Esophagus muscularis mucosa (tissue), 4 donors: ENCODE results near the gene FAM76B. TPM values are rescaled to one million over a fixed set of nuclear protein-coding genes. Genes with fewer than 3 reads are reported as not detected.

Experiments
- DNase-seq: peaks from one replicate; pipeline ENCODE4 v3.0.0-alpha.2; 2017; ENCODE audit errors: extremely low spot score
- H3K27ac ChIP-seq, 4 donors: fragments of 200-600 bp; sonication (generic); replicated peaks in 1 of 4; 1 replicate in 3 of 4; 2 replicates in 1 of 4; pipeline ENCODE4 v1.5.1; 2016 to 2019; ENCODE audit warnings: mild to moderate bottlenecking in 1 of 4
- H3K27me3 ChIP-seq, 4 donors: fragments of 200-600 bp; sonication (generic); one replicate each; pipeline versions ENCODE4 v1.5.1 to v1.6.0; 2016 to 2019
- H3K36me3 ChIP-seq, 4 donors: fragments of 200-600 bp; sonication (generic); one replicate each; pipeline ENCODE4 v1.5.1; 2016 to 2019
- H3K4me1 ChIP-seq, 4 donors: fragments of 200-600 bp; sonication (generic); one replicate each; pipeline ENCODE4 v1.5.1; 2016 to 2019
- H3K4me3 ChIP-seq, 4 donors: fragments of 200-600 bp; sonication (generic); 1 replicate in 2 of 4; 2 replicates in 2 of 4; pipeline ENCODE4 v1.5.1; 2016 to 2019; ENCODE audit warnings: mild to moderate bottlenecking in 4 of 4, moderate library complexity in 1 of 4
- H3K9me3 ChIP-seq, 4 donors: fragments of 200-600 bp; sonication (generic); 1 replicate in 3 of 4; 2 replicates in 1 of 4; pipeline ENCODE4 v1.5.1; 2016 to 2019
- CTCF ChIP-seq, 3 experiments: fragments of 200-600 bp in 2 of 3; fragments of 450-650 bp in 1 of 3; sonication (generic) in 2 of 3; IDR thresholded peaks; one replicate each; pipeline ENCODE4 v1.5.1; 2017 to 2019; ENCODE audit warnings: antibody characterized with exemption in 3 of 3, mild to moderate bottlenecking in 2 of 3, moderate library complexity in 1 of 3
- EP300 ChIP-seq: sonication (generic); formaldehyde crosslinking; IDR thresholded peaks from one replicate; pipeline ENCODE4 v1.6.1; 2017; ENCODE audit warnings: antibody characterized with exemption
- POLR2A ChIP-seq: fragments of 450-650 bp; IDR thresholded peaks from one replicate; pipeline ENCODE4 v1.6.1; 2017; ENCODE audit warnings: antibody characterized with exemption, moderate library complexity, mild to moderate bottlenecking, low read depth
- POLR2AphosphoS5 ChIP-seq, 2 donors: sonication (generic); formaldehyde crosslinking; IDR thresholded peaks; one replicate each; pipeline ENCODE4 v1.6.1; 2017; ENCODE audit warnings: antibody characterized with exemption in 2 of 2
- WGBS: methylation state at CpG from one replicate; pipeline ENCODE4 v1.1.5; 2018; 5-methylcytosine and 5-hydroxymethylcytosine counted together
- intact Hi-C: fragments of 100-400 bp; cut with DNase I; formaldehyde crosslinking; loops from one replicate; pipeline ENCODE4 v1.15.1; 2023
- total RNA-seq, 4 donors: library from RNA; depleted of rRNA; stranded (reverse); fragments of >200 nt; gene quantifications; one replicate each; pipeline versions ENCODE4 v1.1.0 to v1.2.1, GENCODE V29; 2016

Gene FAM76B
- total RNA-seq, 4 donors from 2014 or later, result 11.3 to 30.3 (median 17.0) TPM

- no peaks in the 10 kb centered on the region for H3K9me3 ChIP-seq
- H3K36me3 ChIP-seq, result peaks cover 0 to under 1% (median under 1%) of the 10 kb centered on the region in 4 donors
- no peak for TF ChIP-seq POLR2AphosphoS5 (IDR thresholded peaks at IDR 0.05)
- TF ChIP-seq POLR2A, result no peak
- TF ChIP-seq EP300, result no peak
- TF ChIP-seq CTCF (IDR thresholded peaks at IDR 0.05), result no peak
- 87% methylated on average over 5 of the region's 5 CpGs for WGBS
- no peak overlapping the region for H3K4me3 ChIP-seq
- intact Hi-C loops, result loop anchor here (10.0 kb wide), 1 partner anchor 819 kb away; the partner anchor contains the start of genes CWC15 and KDM4D
- H3K27me3 ChIP-seq, result no peaks in the 10 kb centered on the region
- no peak for DNase-seq
- no peak overlapping the region for H3K27ac ChIP-seq
- H3K4me1 ChIP-seq, result peaks cover 14 to 19% (median 16%) of the 10 kb centered on the region in 4 donors
These were observed 4.5 kb upstream of the FAM76B start for GRCh38 chr11:95794086-95794485.

GRCh38 chr11:95793116-95793515, 3.5 kb upstream of the FAM76B start:
- H3K4me1 ChIP-seq, result peaks cover 22 to 26% (median 24%) of the 10 kb centered on the region in 4 donors
- no peak overlapping the region for H3K4me3 ChIP-seq
- intact Hi-C loops, result loop anchor here (10.0 kb wide), 1 partner anchor 818 kb away; the partner anchor contains the start of genes CWC15 and KDM4D
- H3K9me3 ChIP-seq, result no peaks in the 10 kb centered on the region
- DNase-seq, result no peak
- no peaks in the 10 kb centered on the region for H3K36me3 ChIP-seq
- 94% methylated on average over 4 of the region's 4 CpGs for WGBS
- H3K27ac ChIP-seq, result no peak overlapping the region
- TF ChIP-seq CTCF (IDR thresholded peaks at IDR 0.05) (no peak), EP300 (no peak), POLR2A (no peak), POLR2AphosphoS5 (IDR thresholded peaks at IDR 0.05) (no peak)
- no peaks in the 10 kb centered on the region for H3K27me3 ChIP-seq

- no peaks in the 10 kb centered on the region for H3K27me3 ChIP-seq
- H3K4me3 ChIP-seq, result no peak overlapping the region
- intact Hi-C loops, result loop anchor here (10.0 kb wide), 1 partner anchor 818 kb away; the partner anchor contains the start of genes CWC15 and KDM4D
- TF ChIP-seq CTCF (IDR thresholded peaks at IDR 0.05), result no peak
- no peaks in the 10 kb centered on the region for H3K9me3 ChIP-seq
- H3K27ac ChIP-seq, result no peak overlapping the region
- no peak for DNase-seq
- peaks cover 0 to under 1% (median 0%) of the 10 kb centered on the region in 4 donors for H3K36me3 ChIP-seq
- H3K4me1 ChIP-seq, result peaks cover 23 to 30% (median 28%) of the 10 kb centered on the region in 4 donors
- WGBS, result 92% methylated on average over 7 of the region's 7 CpGs
These were observed 3.1 kb upstream of the FAM76B start for GRCh38 chr11:95792700-95793099.

- intact Hi-C loops, result loop anchor here (10.0 kb wide), 1 partner anchor 817 kb away; the partner anchor contains the start of genes CWC15 and KDM4D
- no peak overlapping the region for H3K4me3 ChIP-seq
- no peak for DNase-seq
- H3K9me3 ChIP-seq, result no peaks in the 10 kb centered on the region
- H3K36me3 ChIP-seq, result peaks cover 2 to 5% (median 3%) of the 10 kb centered on the region in 4 donors
- H3K4me1 ChIP-seq, result peaks cover 23 to 31% (median 29%) of the 10 kb centered on the region in 4 donors
- H3K27me3 ChIP-seq, result no peaks in the 10 kb centered on the region
- no peak for TF ChIP-seq CTCF (IDR thresholded peaks at IDR 0.05)
- TF ChIP-seq POLR2A, result no peak
- no peak for TF ChIP-seq POLR2AphosphoS5 (IDR thresholded peaks at IDR 0.05)
- 95% methylated on average over 8 of the region's 8 CpGs for WGBS
- H3K27ac ChIP-seq, result no peak overlapping the region
These were observed 2.6 kb upstream of the FAM76B start for GRCh38 chr11:95792200-95792599.

GRCh38 chr11:95791709-95792033, 2.1 kb upstream of the FAM76B start:
- no peaks in the 10 kb centered on the region for H3K27me3 ChIP-seq
- H3K36me3 ChIP-seq, result peaks cover 6 to 11% (median 8%) of the 10 kb centered on the region in 4 donors
- H3K4me3 ChIP-seq, result peak overlapping the region; percentile 84 to 94 (median 88)
- no peak for DNase-seq
- intact Hi-C loops, result loop anchor here (10.0 kb wide), 1 partner anchor 817 kb away; the partner anchor contains the start of genes CWC15 and KDM4D
- no peaks in the 10 kb centered on the region for H3K9me3 ChIP-seq
- peak overlapping the region in 1 of 4 donors; percentile 97 for H3K27ac ChIP-seq
- TF ChIP-seq POLR2A (no peak), POLR2AphosphoS5 (IDR thresholded peaks at IDR 0.05) (no peak), EP300 (no peak), CTCF (IDR thresholded peaks at IDR 0.05) (no peak)
- 55% methylated on average over 8 of the region's 8 CpGs for WGBS
- H3K4me1 ChIP-seq, result peaks cover 23 to 31% (median 29%) of the 10 kb centered on the region in 4 donors
